Neural progenitor cell (in vitro differentiated cells): ENCODE data around the gene PTPRJ. TPM values are rescaled to one million over a fixed set of nuclear protein-coding genes. Genes with fewer than 3 reads are reported as not detected.

Experiments
- DNase-seq: peaks from one replicate; pipeline ENCODE4 v3.0.0-alpha.2; 2016; ENCODE audit warnings: low spot score
- H2AFZ ChIP-seq: fragments of 200-600 bp; sonication (generic); replicated peaks from 2 replicates; pipeline ENCODE4 v1.6.1; 2016; ENCODE audit warnings: antibody characterized with exemption
- H3F3A ChIP-seq: fragments of 200-600 bp; sonication (generic); 2 replicates; pipeline ENCODE4 v1.6.1; 2016; ENCODE audit warnings: antibody characterized with exemption, low read depth
- H3K27ac ChIP-seq: fragments of 200-600 bp; sonication (generic); 2 replicates; pipeline ENCODE4 v1.5.1; 2016; ENCODE audit warnings: mild to moderate bottlenecking
- H3K27me3 ChIP-seq: fragments of 200-600 bp; sonication (generic); 2 replicates; pipeline ENCODE4 v1.6.1; 2016; ENCODE audit warnings: mild to moderate bottlenecking, moderate library complexity
- H3K36me3 ChIP-seq: fragments of 200-600 bp; sonication (generic); 2 replicates; pipeline ENCODE4 v1.5.1; 2016
- H3K4me1 ChIP-seq: fragments of 200-600 bp; sonication (generic); 2 replicates; pipeline ENCODE4 v1.6.1; 2016; ENCODE audit warnings: mixed run types
- H3K4me2 ChIP-seq: fragments of 200-600 bp; sonication (generic); 2 replicates; pipeline ENCODE4 v1.6.1; 2016
- H3K4me3 ChIP-seq: fragments of 200-600 bp; sonication (generic); 2 replicates; pipeline ENCODE4 v1.5.1; 2016
- H3K79me2 ChIP-seq: fragments of 200-600 bp; sonication (generic); 2 replicates; pipeline ENCODE4 v1.6.1; 2016; ENCODE audit warnings: low read depth
- H3K9ac ChIP-seq: fragments of 200-600 bp; sonication (generic); 2 replicates; pipeline ENCODE4 v1.6.1; 2016
- H3K9me3 ChIP-seq: fragments of 200-600 bp; sonication (generic); 2 replicates; pipeline ENCODE4 v1.5.1; 2016; ENCODE audit warnings: low read depth
- H4K20me1 ChIP-seq: fragments of 200-600 bp; sonication (generic); 2 replicates; pipeline ENCODE4 v1.6.1; 2016; ENCODE audit warnings: low read depth
- H3K27ac Mint-ChIP-seq: 3 replicates; pipeline ENCODE4 v1.8.0; 2021; ENCODE audit warnings: mixed read lengths
- H3K27me3 Mint-ChIP-seq: 2 replicates; pipeline ENCODE4 v1.8.0; 2022; ENCODE audit warnings: low read depth, mild to moderate bottlenecking, inconsistent platforms, moderate library complexity, mixed read lengths; ENCODE audit not compliant: insufficient read depth
- H3K36me3 Mint-ChIP-seq: 3 replicates; pipeline ENCODE4 v1.8.0; 2021; ENCODE audit warnings: mixed read lengths
- H3K4me1 Mint-ChIP-seq: 3 replicates; pipeline ENCODE4 v1.8.0; 2021; ENCODE audit warnings: mixed read lengths
- H3K4me3 Mint-ChIP-seq: 3 replicates; pipeline ENCODE4 v1.8.0; 2021; ENCODE audit warnings: mild to moderate bottlenecking, moderate library complexity, mixed read lengths
- H3K9me3 Mint-ChIP-seq: 3 replicates; pipeline ENCODE4 v1.8.0; 2020; ENCODE audit warnings: mixed read lengths
- CTCF ChIP-seq: fragments of 200-600 bp; sonication (generic); IDR thresholded peaks from 2 replicates; pipeline ENCODE4 v1.5.1; 2017; ENCODE audit warnings: antibody characterized with exemption, mild to moderate bottlenecking
- EZH2 ChIP-seq: fragments of 200-600 bp; sonication (generic); IDR thresholded peaks from 2 replicates; pipeline ENCODE4 v1.6.1; 2017; ENCODE audit warnings: antibody characterized with exemption, mild to moderate bottlenecking, moderate library complexity
- EZH2phosphoT487 ChIP-seq: fragments of 200-600 bp; sonication (generic); IDR thresholded peaks from 2 replicates; pipeline ENCODE4 v1.6.1; 2017; ENCODE audit warnings: antibody characterized with exemption
- total RNA-seq: library from RNA; depleted of rRNA; stranded (reverse); fragments of >200 nt; gene quantifications from 2 replicates; pipeline ENCODE4 v1.2.3, GENCODE V29; 2015; ENCODE audit warnings: low replicate concordance

The PTPRJ gene
- total RNA-seq, 1 donor from 2014 or later, result 28.0 TPM

- Mint-ChIP-seq H3K27me3 (peaks cover 6% of the 10 kb centered on the region), H3K9me3 (no peaks in the 10 kb centered on the region), H3K36me3 (peaks cover 2% of the 10 kb centered on the region), H3K4me3 (no peak overlapping the region), H3K4me1 (peaks cover 35% of the 10 kb centered on the region), H3K27ac (no peak overlapping the region)
- no peak overlapping the region for H2AFZ ChIP-seq
- no peak overlapping the region for H3K27ac ChIP-seq
- no peaks in the 10 kb centered on the region for H3F3A ChIP-seq
- H3K9ac ChIP-seq, result no peak overlapping the region
- H3K4me1 ChIP-seq, result peaks cover 31% of the 10 kb centered on the region
- no peak overlapping the region for H3K4me3 ChIP-seq
- peaks cover 14% of the 10 kb centered on the region for H4K20me1 ChIP-seq
- H3K79me2 ChIP-seq, result peaks cover 6% of the 10 kb centered on the region
- no peaks in the 10 kb centered on the region for H3K9me3 ChIP-seq
- H3K4me2 ChIP-seq, result no peak overlapping the region
- no peaks in the 10 kb centered on the region for H3K36me3 ChIP-seq
- no peaks in the 10 kb centered on the region for H3K27me3 ChIP-seq
- DNase-seq, result no peak
- no peak for TF ChIP-seq EZH2phosphoT487
- TF ChIP-seq CTCF, result no peak
- no peak for TF ChIP-seq EZH2
Measured at GRCh38 chr11:48033918-48034341, 53.6 kb downstream of the PTPRJ start.

- Histone ChIP-seq H3K27ac (no peak overlapping the region), H3K4me2 (peak overlapping the region; percentile 40)
Measured at GRCh38 chr11:48034926-48035871, 54.8 kb downstream of the PTPRJ start.

GRCh38 chr11:48036011-48036410, 55.7 kb downstream of the PTPRJ start:
- Histone ChIP-seq H3K79me2 (peaks cover 6% of the 10 kb centered on the region), H3K4me2 (peak overlapping the region; percentile 40), H2AFZ (no peak overlapping the region), H3K4me3 (no peak overlapping the region), H3K36me3 (no peaks in the 10 kb centered on the region), H3K4me1 (peaks cover 24% of the 10 kb centered on the region), H3K9ac (no peak overlapping the region), H3K27me3 (no peaks in the 10 kb centered on the region), H3K27ac (no peak overlapping the region), H3F3A (no peaks in the 10 kb centered on the region), H4K20me1 (peaks cover 14% of the 10 kb centered on the region), H3K9me3 (no peaks in the 10 kb centered on the region)
- Mint-ChIP-seq H3K36me3 (peaks cover 2% of the 10 kb centered on the region), H3K27ac (peak overlapping the region; percentile 30), H3K9me3 (no peaks in the 10 kb centered on the region), H3K4me1 (peaks cover 30% of the 10 kb centered on the region), H3K27me3 (peaks cover 8% of the 10 kb centered on the region), H3K4me3 (no peak overlapping the region)
- TF ChIP-seq EZH2 (no peak), CTCF (no peak), EZH2phosphoT487 (no peak)
- no peak for DNase-seq

More at GRCh38 chr11:48034926-48035871, 54.8 kb downstream of the PTPRJ start:
- H3K4me1 ChIP-seq, result peaks cover 24% of the 10 kb centered on the region
- H3K4me3 ChIP-seq, result no peak overlapping the region
- H3K9ac ChIP-seq, result no peak overlapping the region
- H3K27me3 Mint-ChIP-seq, result peaks cover 6% of the 10 kb centered on the region
- no peaks in the 10 kb centered on the region for H3F3A ChIP-seq
- no peaks in the 10 kb centered on the region for H3K36me3 ChIP-seq
- peaks cover 14% of the 10 kb centered on the region for H4K20me1 ChIP-seq
- H3K9me3 Mint-ChIP-seq, result no peaks in the 10 kb centered on the region
- peaks cover 28% of the 10 kb centered on the region for H3K4me1 Mint-ChIP-seq
- peaks cover 2% of the 10 kb centered on the region for H3K36me3 Mint-ChIP-seq
- no peak for TF ChIP-seq EZH2
- TF ChIP-seq CTCF, result no peak
- TF ChIP-seq EZH2phosphoT487, result no peak
- H3K9me3 ChIP-seq, result no peaks in the 10 kb centered on the region
- H2AFZ ChIP-seq, result no peak overlapping the region
- H3K4me3 Mint-ChIP-seq, result no peak overlapping the region
- no peaks in the 10 kb centered on the region for H3K27me3 ChIP-seq
- H3K79me2 ChIP-seq, result peaks cover 6% of the 10 kb centered on the region
- DNase-seq, result no peak
- H3K27ac Mint-ChIP-seq, result peak overlapping the region; percentile 30
